NT2/D1 (cell line): ENCODE measurements around the gene ARHGAP42.

ENCODE experiments used
- DNase-seq: peaks from one replicate; pipeline ENCODE4 v3.0.0-alpha.2; 2011; ENCODE audit warnings: low read depth, low spot score
- H3K27me3 ChIP-seq: 2 replicates; pipeline ENCODE4 v1.6.0; 2011; ENCODE audit warnings: mild to moderate bottlenecking; ENCODE audit not compliant: insufficient read length, insufficient read depth
- H3K36me3 ChIP-seq: 2 replicates; pipeline ENCODE4 v1.6.1; 2011; ENCODE audit warnings: mild to moderate bottlenecking, low read length, mixed read lengths; ENCODE audit not compliant: insufficient read depth, insufficient read length
- H3K4me1 ChIP-seq: 2 replicates; pipeline ENCODE4 v1.5.1; 2011; ENCODE audit not compliant: insufficient read depth, insufficient read length
- H3K4me3 ChIP-seq: 2 replicates; pipeline ENCODE4 v1.5.1; 2011; ENCODE audit warnings: low read depth; ENCODE audit not compliant: insufficient read length
- H3K9ac ChIP-seq: 2 replicates; pipeline ENCODE4 v1.6.0; 2011; ENCODE audit warnings: low read depth; ENCODE audit not compliant: insufficient read length
- H3K9me3 ChIP-seq: 2 replicates; pipeline ENCODE4 v1.5.1; 2011; ENCODE audit warnings: mild to moderate bottlenecking, low read length; ENCODE audit not compliant: insufficient read depth
- SUZ12 ChIP-seq: IDR thresholded peaks from 2 replicates; pipeline ENCODE4 v1.6.1; 2011; ENCODE audit not compliant: insufficient read length, insufficient read depth; ENCODE audit errors: extremely low read depth
- YY1 ChIP-seq: IDR thresholded peaks from 2 replicates; pipeline ENCODE4 v1.6.1; 2011; ENCODE audit not compliant: insufficient read length, insufficient read depth
- ZNF274 ChIP-seq: IDR thresholded peaks from 2 replicates; pipeline ENCODE4 v1.6.1; 2011; ENCODE audit warnings: mild to moderate bottlenecking, low read depth, low read length

The ARHGAP42 gene

DNA sequence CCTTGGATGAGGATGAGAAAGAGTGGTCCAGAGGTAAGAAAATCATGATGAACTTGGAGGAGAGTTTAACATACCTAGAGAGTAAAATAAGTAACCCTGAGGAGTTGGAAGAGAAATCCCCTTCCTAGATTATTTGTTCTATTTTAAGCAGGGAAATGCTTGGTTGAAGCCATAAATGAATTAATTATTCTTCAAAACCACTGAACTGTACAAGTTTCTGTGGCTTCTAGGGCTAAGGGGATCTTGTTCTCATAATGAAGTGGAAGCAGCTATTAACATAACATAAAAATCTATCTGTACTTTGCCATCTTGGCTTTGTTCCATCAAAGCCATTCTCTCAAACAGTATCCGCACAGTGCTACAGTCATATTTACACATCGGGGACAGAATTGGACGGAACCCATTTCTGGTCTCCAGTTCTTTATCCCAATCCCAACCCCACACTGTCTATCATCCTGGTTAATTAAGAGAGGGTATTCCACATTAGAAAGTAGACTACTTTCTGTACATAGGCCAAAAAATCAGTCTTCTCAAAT, 14.5 kb upstream of the ARHGAP42 start:
- H3K9me3 ChIP-seq, result 0 out of 2 replicates have a peak, but pooled peaks cover 4% of the 10 kb centered on the region
- H3K4me1 ChIP-seq, result no peaks in the 10 kb centered on the region
- no peak for DNase-seq
- no peak overlapping the region for H3K9ac ChIP-seq
- H3K4me3 ChIP-seq, result no peak overlapping the region
- H3K27me3 ChIP-seq, result no peaks in the 10 kb centered on the region
- TF ChIP-seq ZNF274, result no peak
- TF ChIP-seq YY1, result no peak
- no peak for TF ChIP-seq SUZ12
- H3K36me3 ChIP-seq, result no peaks in the 10 kb centered on the region

DNA sequence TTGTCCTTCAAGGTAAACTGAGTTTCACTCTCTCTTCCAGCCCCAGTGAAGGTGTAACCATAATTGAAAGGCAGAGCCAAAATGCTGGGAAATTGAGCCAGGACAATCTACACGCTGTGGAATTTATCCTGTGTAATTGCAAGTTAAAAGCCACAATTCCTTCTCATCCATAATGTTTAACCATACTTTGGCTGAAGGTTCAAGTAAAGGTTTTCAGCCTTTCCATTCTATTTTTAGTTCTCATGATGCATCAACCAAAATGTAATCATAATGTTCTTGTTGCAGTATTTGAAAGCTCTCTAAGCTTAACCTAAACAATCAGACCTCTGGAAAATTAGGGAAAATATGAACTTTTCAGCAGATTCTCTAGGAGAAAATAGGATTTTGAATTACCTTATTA, 14.0 kb upstream of the ARHGAP42 start:
- Histone ChIP-seq H3K4me3 (no peak overlapping the region), H3K9me3 (0 out of 2 replicates have a peak, but pooled peaks cover 4% of the 10 kb centered on the region), H3K4me1 (no peaks in the 10 kb centered on the region), H3K27me3 (no peaks in the 10 kb centered on the region), H3K36me3 (no peaks in the 10 kb centered on the region), H3K9ac (no peak overlapping the region)
- DNase-seq, result no peak
- TF ChIP-seq SUZ12 (no peak), ZNF274 (no peak), YY1 (no peak)

DNA sequence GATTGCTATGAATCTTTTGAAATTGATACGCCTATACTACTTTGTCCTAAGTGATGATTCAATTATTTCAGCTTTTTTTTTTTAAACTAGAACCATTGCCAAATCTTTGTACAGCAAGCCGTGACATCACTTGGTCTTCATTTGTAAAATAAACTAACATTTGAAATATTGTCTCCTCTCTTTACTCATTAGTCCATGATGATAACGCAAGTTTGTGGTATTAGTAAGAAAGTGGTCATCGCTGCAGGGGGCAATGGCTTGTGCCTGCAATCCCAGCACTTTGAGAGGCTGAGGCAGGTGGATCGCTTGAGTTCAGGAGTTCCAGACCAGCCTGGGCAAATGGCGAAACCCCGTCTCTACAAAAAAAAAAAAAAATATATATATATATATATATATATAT, 12.9 kb upstream of the ARHGAP42 start:
- no peaks in the 10 kb centered on the region for H3K36me3 ChIP-seq
- no peak overlapping the region for H3K4me3 ChIP-seq
- no peaks in the 10 kb centered on the region for H3K4me1 ChIP-seq
- DNase-seq, result no peak
- no peaks in the 10 kb centered on the region for H3K27me3 ChIP-seq
- no peak for TF ChIP-seq YY1
- H3K9me3 ChIP-seq, result 0 out of 2 replicates have a peak, but pooled peaks cover 4% of the 10 kb centered on the region
- no peak overlapping the region for H3K9ac ChIP-seq

DNA sequence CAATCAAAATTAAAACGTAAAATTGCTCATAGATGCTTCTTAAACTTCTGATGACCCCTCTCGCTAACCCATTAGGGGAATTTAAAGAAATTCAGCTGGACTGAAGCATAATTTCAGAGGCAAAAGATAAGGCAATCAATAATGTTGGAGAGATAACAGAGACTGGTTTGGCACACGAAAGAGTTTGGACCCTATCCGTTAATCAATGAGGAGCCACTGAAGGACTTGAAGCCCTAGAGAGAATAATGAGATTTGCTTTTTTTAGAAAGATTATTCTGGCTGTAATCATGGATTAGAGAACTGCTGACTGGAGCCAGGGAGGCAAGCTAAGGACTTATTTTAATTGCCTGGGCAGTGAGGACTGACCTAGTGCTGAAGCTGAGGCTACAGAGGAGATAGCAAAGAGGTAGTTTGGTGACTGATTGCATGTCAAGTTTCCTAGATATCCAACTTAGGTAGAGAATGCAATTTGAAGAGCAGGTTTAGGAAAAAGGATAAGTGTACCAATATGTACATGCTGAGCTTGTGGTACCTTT, 11.9 kb upstream of the ARHGAP42 start:
- Histone ChIP-seq H3K4me3 (no peak overlapping the region), H3K27me3 (no peaks in the 10 kb centered on the region), H3K9me3 (0 out of 2 replicates have a peak, but pooled peaks cover 2% of the 10 kb centered on the region), H3K36me3 (no peaks in the 10 kb centered on the region), H3K4me1 (no peaks in the 10 kb centered on the region), H3K9ac (no peak overlapping the region)
- TF ChIP-seq SUZ12, result no peak
- no peak for DNase-seq

DNA sequence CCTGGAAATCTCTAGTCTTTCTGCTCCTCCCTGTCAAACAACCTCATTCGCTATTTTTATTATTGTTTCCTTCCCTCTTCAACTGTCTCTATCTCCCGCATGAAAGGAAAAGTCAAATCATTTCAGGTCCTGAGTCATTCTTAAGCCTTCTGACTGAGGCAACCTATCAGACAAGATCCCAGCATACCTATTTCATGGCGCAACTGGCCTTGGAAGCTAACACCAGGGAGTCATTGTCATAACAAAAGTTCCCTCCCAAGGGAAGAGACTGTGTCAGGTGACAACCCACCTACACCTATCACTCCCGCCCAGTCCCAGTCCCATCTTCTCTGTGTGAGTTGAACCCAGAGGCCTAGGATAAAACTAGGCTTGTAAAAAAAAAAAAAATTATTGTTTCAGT, 10.2 kb upstream of the ARHGAP42 start:
- H3K9ac ChIP-seq, result no peak overlapping the region
- no peak overlapping the region for H3K4me3 ChIP-seq
- TF ChIP-seq YY1 (no peak), SUZ12 (no peak), ZNF274 (no peak)
- no peak for DNase-seq
- H3K36me3 ChIP-seq, result no peaks in the 10 kb centered on the region
- no peaks in the 10 kb centered on the region for H3K9me3 ChIP-seq
- H3K4me1 ChIP-seq, result no peaks in the 10 kb centered on the region
- no peaks in the 10 kb centered on the region for H3K27me3 ChIP-seq

DNA sequence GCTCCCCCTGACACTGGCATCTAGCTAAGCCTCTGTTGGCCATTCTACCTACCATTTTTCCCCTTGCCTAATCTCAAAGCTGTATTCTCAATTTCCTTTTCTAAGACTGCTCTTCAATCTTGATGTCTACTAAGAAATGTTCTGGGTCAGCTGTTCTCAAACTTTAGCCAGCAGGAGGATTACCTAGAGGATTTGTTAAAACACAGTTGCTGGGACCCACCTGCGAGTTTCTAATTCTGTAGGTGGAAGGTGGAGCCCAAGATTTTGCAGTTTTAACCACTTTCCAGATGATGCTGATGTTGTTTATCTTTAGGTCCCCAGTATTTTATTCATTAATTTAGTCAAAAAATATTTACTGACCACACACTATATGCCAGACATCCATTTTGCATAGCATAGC, 9.3 kb upstream of the ARHGAP42 start:
- H3K4me1 ChIP-seq, result no peaks in the 10 kb centered on the region
- H3K9ac ChIP-seq, result no peak overlapping the region
- no peak for DNase-seq
- TF ChIP-seq SUZ12 (no peak), ZNF274 (no peak), YY1 (no peak)
- no peaks in the 10 kb centered on the region for H3K27me3 ChIP-seq
- H3K4me3 ChIP-seq, result no peak overlapping the region
- H3K36me3 ChIP-seq, result no peaks in the 10 kb centered on the region
- no peaks in the 10 kb centered on the region for H3K9me3 ChIP-seq

DNA sequence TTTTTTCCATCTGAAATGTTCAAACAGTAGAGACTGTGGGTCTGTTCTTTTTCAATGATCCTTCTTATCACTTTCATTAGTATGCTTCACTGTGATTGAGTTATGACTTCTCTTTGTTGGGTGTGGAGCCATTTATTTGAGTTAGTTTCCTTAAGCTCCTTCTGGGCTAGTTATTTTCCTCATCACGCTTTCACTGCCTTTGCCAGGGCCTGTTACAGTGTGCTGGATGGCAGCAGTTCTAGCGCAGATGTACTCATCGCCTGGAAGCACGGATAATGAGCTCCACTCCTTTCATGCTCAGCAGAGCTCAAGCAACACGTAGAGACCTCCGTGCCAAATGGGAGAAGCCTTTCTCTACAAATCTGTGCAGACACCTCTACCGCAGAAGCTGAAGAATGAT, 7.0 kb upstream of the ARHGAP42 start:
- no peak overlapping the region for H3K4me3 ChIP-seq
- no peaks in the 10 kb centered on the region for H3K4me1 ChIP-seq
- no peak overlapping the region for H3K9ac ChIP-seq
- TF ChIP-seq ZNF274 (no peak), YY1 (no peak), SUZ12 (no peak)
- no peaks in the 10 kb centered on the region for H3K9me3 ChIP-seq
- no peaks in the 10 kb centered on the region for H3K27me3 ChIP-seq
- DNase-seq, result no peak
- no peaks in the 10 kb centered on the region for H3K36me3 ChIP-seq

DNA sequence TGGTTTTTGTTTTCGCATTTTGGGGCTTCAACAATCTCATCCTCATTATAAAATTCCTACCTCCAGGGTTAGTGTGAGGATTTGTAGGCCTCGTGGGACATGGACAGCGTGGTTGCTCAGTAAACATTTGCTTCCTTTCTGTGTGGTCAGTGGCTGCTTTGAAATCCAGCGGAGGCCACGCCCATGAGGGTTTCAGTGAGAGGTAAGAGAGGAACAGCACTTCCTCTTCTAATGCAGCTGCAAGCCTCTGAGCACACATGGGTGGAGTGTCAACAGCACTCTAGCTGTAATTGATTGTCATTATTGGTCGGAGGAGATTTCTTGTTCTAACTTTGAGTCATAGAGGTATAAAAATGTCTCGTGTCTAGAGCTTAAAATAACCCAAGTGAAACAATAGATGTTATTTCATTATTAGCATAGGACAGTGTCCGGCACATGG, 6.0 kb upstream of the ARHGAP42 start:
- H3K4me1 ChIP-seq, result no peaks in the 10 kb centered on the region
- no peak overlapping the region for H3K9ac ChIP-seq

More for the DNA sequence above, 6.0 kb upstream of the ARHGAP42 start:
- Histone ChIP-seq H3K36me3 (no peaks in the 10 kb centered on the region), H3K4me3 (no peak overlapping the region), H3K9me3 (no peaks in the 10 kb centered on the region), H3K27me3 (no peaks in the 10 kb centered on the region)
- DNase-seq, result no peak
- TF ChIP-seq YY1, result no peak
- no peak for TF ChIP-seq SUZ12
- TF ChIP-seq ZNF274, result no peak
